ENCODE results near the gene IL37.

- no peak for TF ChIP-seq EZH2 (IDR thresholded peaks at IDR 0.05)
- TF ChIP-seq POLR2AphosphoS5 (IDR thresholded peaks at IDR 0.05; ENCODE audit: borderline replicate concordance, low read depth, low read length), result no peak
- TF ChIP-seq FOXP2 (optimal IDR thresholded peaks at IDR 0.05; ENCODE audit: control extremely low read depth, extremely low read length, insufficient read depth), result no peak
These were observed 38.5 kb downstream of the IL37 start for GRCh38 chr2:112949456-112949855.
